SKM-1 treated with dmso at 0.1 percent for 144 hours (cell line): ENCODE results near the gene ESRRG.
"Not testable (repeated sequence)": the region's sequence is repeated elsewhere in the genome, so short reads cannot be mapped to it uniquely, and the experiment has no call there.

ENCODE experiments used
- DNase-seq: peaks from one replicate; lab custom pipeline; 2025; ENCODE audit not compliant: unreplicated experiment; lab: John Stamatoyannopoulos, UW

The ESRRG gene

DNA sequence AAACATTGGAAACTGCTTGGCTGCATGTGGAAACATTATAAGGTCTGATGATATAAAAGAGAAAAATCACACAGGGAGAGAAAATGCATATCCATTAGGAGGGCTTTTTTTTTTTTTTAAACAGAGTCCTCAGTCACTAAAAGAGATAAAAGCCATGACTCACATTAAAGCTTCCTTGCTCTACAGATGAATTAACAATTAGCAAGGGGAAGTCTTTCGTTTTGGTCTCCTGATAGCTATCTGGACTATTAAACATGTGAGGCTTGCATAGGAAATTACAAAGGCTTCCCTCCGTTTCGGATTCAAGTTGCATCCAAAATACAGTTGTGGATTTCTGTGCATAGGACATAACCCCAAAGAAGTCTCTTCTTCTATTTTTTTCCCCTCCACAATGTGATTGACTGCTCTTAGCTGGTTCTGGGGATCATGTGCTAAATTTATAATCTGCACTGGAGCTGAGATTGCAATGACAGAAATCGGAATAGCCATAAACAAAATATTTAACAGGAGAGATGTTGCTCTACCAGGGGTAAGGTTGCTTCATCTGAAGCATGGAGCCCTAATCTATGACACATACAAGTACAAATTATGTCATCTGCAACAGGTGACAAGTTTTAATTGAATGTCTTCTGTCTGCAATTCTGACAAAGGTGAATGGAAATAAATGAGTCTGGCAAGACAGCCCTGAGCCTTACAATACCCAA, 146.8 kb downstream of the ESRRG start:
- no peak for DNase-seq

- DNase-seq: no peak
Measured at GRCh38 chr1:216566641-216567205, 156.5 kb downstream of the ESRRG start.

DNA sequence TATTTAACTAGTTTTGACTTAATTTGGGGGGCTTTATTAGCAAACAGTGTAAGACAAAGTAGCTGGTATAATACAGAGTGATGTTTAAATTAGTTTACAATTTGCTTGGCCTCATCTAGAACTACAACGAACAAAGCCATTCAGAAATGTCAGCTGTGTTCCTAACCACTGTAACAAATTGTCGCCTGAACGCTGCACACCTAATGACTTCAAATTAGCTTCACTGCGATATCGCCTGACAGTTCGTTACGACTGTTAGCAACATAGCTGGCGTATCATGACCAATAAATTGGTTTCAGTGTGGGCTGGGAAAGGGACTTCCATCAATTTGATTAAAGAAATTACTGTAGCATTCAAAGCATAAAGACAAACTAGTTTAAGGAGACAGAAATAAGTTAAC, 160.1 kb downstream of the ESRRG start:
- no peak for DNase-seq

GRCh38 chr1:216562383-216562782, 160.8 kb downstream of the ESRRG start:
- DNase-seq: no peak

GRCh38 chr1:216560527-216560926, 162.7 kb downstream of the ESRRG start:
- DNase-seq: no peak

DNA sequence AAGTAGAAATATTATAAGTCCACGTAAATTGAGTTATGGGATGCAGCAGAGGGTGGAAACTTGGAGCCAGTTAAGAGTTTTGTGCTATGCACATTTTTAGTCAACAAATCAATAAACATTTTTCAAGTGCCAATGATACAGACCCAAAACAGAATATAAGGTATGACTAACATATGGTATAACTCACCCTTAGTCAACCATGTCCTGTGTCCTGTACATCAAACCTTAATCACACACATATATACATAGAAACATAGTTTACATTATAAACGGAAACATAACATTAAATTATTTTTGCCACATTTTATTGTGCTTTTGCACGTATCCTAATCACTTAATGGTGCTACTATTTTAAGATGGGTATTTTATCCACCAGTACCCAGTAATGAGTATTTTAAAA, 163.9 kb downstream of the ESRRG start:
- no peak for DNase-seq

DNA sequence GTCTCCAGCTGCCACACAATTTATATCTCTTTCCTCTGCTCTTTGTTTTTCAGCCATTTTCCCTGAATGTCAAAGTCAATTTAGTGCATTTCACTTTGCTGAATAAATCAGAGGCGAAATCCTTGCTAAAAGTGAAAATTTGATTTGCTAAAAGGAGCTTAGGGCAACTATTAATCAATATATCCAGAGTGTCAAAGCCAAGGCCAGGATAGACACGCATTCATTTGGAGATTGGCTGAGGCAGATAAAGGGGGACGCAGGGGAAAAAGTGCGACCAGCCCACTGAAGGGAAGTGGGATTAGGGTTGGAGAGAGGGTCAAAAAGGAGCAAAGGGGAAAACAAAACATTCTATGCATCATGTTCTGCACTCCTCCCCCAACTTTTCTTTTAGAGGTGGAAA, 167.6 kb downstream of the ESRRG start:
- DNase-seq: no peak

DNA sequence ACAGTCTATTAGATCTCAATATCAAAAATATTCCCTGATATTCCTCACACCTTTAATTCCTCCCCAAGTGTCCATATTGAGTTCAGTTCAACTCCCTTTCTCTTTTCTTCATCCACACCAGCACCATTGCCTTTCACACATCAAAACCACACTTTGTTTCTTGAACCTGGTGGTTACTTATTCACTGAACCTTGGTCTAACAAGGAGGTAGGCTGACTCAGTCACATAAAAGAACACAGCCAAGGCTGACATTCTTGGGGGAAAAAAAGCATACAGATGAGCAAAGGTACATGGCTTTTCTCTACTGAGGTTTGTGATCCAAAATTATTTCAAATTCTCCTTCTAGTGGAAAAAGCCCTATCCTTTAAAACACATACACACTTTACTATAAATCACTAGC, 168.3 kb downstream of the ESRRG start:
- no peak for DNase-seq

DNA sequence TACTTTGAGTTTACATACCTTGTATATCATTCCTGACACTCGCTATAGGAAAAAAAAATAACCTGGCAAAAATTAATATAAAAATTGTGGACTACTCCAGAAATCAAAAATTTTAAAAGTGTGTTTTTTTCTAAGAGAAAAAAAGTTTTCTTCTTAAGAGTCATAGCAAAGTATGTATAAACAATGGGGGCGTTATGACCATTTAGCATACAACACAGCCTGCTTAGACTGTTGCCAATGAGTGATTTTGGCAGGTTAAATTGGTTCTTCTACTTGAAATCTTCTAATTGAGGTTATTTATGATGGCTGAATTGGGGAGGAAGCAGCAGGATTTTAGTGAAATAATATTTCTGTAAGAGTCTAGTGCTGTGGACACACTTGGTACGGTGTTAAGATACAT, 169.5 kb downstream of the ESRRG start:
- DNase-seq: no peak

GRCh38 chr1:216553040-216553439, 170.2 kb downstream of the ESRRG start:
- no peak for DNase-seq

DNA sequence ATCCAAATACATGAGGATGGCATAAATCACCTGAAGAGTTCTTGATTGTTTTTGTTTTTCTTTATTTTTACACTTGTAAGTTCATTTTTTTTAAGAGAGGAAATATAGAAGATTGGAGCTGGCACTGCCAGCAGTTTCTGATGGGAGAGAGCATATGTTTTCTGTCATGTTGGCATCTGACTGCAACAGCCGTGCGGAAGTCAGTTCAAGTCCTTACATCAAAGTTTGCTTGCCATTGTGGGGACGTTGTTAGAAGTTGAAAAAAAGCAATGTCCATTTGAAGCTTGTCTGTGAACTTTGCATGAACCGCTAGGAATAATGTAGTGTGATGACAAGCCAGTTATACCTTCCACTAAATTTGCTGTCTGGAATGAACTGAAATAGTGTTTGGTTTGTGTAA, 173.4 kb downstream of the ESRRG start:
- DNase-seq: no peak

DNA sequence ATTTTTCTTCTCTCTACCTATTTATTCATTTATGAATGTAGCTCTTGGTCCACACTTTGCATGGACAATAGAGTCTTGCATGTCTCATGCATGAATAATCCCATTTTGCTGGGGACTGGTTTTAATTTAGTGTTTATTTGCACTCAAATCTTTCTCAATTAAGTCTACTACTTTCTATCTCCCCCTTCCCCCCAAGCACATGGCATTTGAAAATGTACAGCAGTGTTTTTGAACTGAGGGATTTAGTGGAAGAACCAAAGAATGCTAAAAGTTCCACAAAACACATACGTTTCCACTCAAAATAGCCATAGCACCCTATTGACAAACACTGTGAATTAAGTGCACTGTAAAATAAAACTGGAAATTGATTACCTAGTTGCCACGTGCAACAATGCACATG, 180.5 kb downstream of the ESRRG start:
- DNase-seq: no peak

- DNase-seq: no peak
Measured at GRCh38 chr1:216542263-216542662, 181.0 kb downstream of the ESRRG start.

DNA sequence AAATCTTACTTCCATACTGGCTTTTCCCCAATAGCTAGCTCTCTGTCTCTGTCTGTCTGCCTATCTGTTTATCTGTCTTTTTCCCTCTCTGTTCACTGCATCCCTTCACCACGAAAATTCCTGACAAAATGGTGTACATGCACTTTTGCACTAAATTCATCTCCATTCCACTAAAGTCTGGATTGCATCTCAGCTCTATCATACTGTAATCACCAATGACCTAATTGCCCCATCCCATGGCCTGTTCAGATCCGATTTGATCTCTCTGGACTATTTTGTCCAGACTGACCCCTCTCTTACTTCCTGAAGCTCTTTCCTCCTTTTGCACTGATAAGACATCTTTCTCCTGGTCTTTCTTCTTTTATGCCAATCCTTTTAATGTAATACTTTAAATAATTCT, 187.5 kb downstream of the ESRRG start:
- no peak for DNase-seq

GRCh38 chr1:216535059-216535458, 188.2 kb downstream of the ESRRG start:
- DNase-seq: no peak

GRCh38 chr1:216533776-216534175, 189.5 kb downstream of the ESRRG start:
- DNase-seq: no peak

- no peak for DNase-seq
Measured at GRCh38 chr1:216532251-216532798, 190.9 kb downstream of the ESRRG start.

- DNase-seq: no peak
Measured at GRCh38 chr1:216531263-216532239, 191.7 kb downstream of the ESRRG start.

- not testable (repeated sequence) for DNase-seq
Measured at GRCh38 chr1:216529851-216530250, 193.4 kb downstream of the ESRRG start.

- DNase-seq: no peak
Measured at GRCh38 chr1:216528816-216529215, 194.4 kb downstream of the ESRRG start.

DNA sequence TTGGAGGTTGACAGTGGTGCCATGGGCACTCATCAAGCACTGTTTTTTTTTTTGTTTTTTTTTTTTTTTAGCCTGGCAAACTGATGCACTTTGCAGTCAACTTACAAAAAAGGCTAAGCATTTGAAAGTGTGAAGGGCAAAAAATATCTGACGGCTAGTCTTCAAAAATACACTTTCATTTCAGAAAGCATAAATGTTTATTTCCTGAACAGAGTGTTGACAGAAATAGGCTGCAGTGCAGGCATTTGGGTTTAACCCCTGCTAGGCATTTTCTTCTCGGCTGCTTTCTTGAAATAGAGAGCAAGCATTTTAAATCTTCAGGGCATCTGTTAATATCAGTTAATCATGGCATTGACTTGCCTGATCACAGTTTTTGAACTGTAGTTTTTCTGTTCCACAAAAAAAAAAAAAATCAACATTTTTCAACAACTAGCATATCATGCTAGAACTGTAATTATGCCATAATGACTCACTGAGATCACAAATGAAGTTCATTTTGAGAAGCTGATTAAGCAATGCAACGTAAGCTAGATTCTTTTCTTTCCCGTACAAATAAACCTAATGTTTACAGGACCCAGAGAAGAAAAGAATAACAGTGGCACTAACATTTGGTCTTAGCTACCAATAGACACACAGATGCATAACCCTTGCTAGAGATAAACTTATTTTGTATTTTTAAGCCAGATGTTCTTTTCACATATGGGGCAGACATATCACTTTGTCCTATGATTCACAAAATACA, 199.6 kb downstream of the ESRRG start:
- DNase-seq: no peak
